ENCODE data around the gene DIAPH1. TPM values are rescaled to one million over a fixed set of nuclear protein-coding genes. Genes with fewer than 3 reads are reported as not detected.
A peak's percentile ranks its signal among the peaks of the same experiment; 100 is the strongest.

Gene DIAPH1
- total and polyA plus RNA-seq, 8 donors = 18.0 to 181 (median 76.6) TPM

- peaks cover 0 to 35% (median 6%) of the 10 kb centered on the region in 4 donors for H3K4me1 ChIP-seq
- 85 to 90% (median 90%) methylated on average over 8 of the region's 8 CpGs for WGBS, 5 donors
- no peaks in the 10 kb centered on the region for H3K27me3 ChIP-seq
- H3K9me3 ChIP-seq = no peaks in the 10 kb centered on the region
- H3K27ac ChIP-seq = peak overlapping the region in 1 of 5 donors; percentile 5
- H3K36me3 ChIP-seq = peaks cover 13 to 70% (median 49%) of the 10 kb centered on the region in 4 donors
- DNase-seq = no peak
- TF ChIP-seq POLR2AphosphoS5 (IDR thresholded peaks at IDR 0.05) (no peak), POLR2A (IDR thresholded peaks at IDR 0.05) (no peak), EP300 (IDR thresholded peaks at IDR 0.05) (no peak), CTCF (IDR thresholded peaks at IDR 0.05) (no peak)
- intact Hi-C loops (cut with DNase I; ENCODE audit: low total_unique reads) = no loop called here
- H3K4me3 ChIP-seq = no peak overlapping the region
Measured at GRCh38 chr5:141565826-141566570, 52.8 kb downstream of the DIAPH1 start.

GRCh38 chr5:141564216-141564692, 54.5 kb downstream of the DIAPH1 start:
- H3K27me3 ChIP-seq = no peaks in the 10 kb centered on the region
- H3K36me3 ChIP-seq = peaks cover 3 to 52% (median 32%) of the 10 kb centered on the region in 4 donors
- TF ChIP-seq POLR2AphosphoS5 (IDR thresholded peaks at IDR 0.05) (peak; percentile 34 to 93 (median 80)), POLR2A (IDR thresholded peaks at IDR 0.05) (no peak), CTCF (IDR thresholded peaks at IDR 0.05) (peak in 6 of 7 experiments; percentile 60 to 99 (median 92))
- H3K27ac ChIP-seq = peak overlapping the region; percentile 47 to 78 (median 61)
- peak; percentile 58 to 96 for DNase-seq
- no peak overlapping the region for H3K4me3 ChIP-seq
- H3K4me1 ChIP-seq = peaks cover 10 to 52% (median 21%) of the 10 kb centered on the region in 4 donors
- H3K9me3 ChIP-seq = no peaks in the 10 kb centered on the region
- WGBS, 5 donors = 20 to 32% (median 28%) methylated on average over 5 of the region's 5 CpGs
- intact Hi-C loops (cut with DNase I; ENCODE audit: low total_unique reads) = no loop called here

GRCh38 chr5:141560725-141561483, 57.9 kb downstream of the DIAPH1 start:
- H3K9me3 ChIP-seq = no peaks in the 10 kb centered on the region
- TF ChIP-seq EP300 (IDR thresholded peaks at IDR 0.05) = peak; percentile 71
- no peak for TF ChIP-seq POLR2A (IDR thresholded peaks at IDR 0.05)
- peak; percentile 59 to 75 (median 65) for TF ChIP-seq POLR2AphosphoS5 (IDR thresholded peaks at IDR 0.05)
- TF ChIP-seq CTCF (IDR thresholded peaks at IDR 0.05) = peak in 5 of 7 experiments; percentile 53 to 91 (median 71)
- intact Hi-C loops (cut with DNase I; ENCODE audit: low total_unique reads) = no loop called here
- peak overlapping the region in 4 of 5 donors; percentile 78 to 86 (median 82) for H3K27ac ChIP-seq
- no peaks in the 10 kb centered on the region for H3K27me3 ChIP-seq
- WGBS, 5 donors = 32 to 54% (median 36%) methylated on average over 9 of the region's 9 CpGs
- peaks cover 10 to 57% (median 29%) of the 10 kb centered on the region in 4 donors for H3K4me1 ChIP-seq
- H3K4me3 ChIP-seq = no peak overlapping the region
- H3K36me3 ChIP-seq = peaks cover 0 to 41% (median 18%) of the 10 kb centered on the region in 4 donors
- peak; percentile 57 to 97 for DNase-seq

GRCh38 chr5:141560151-141560550, 58.6 kb downstream of the DIAPH1 start:
- peak in 1 of 2 donors; percentile 70 for DNase-seq
- peak overlapping the region; percentile 59 to 86 (median 81) for H3K27ac ChIP-seq
- TF ChIP-seq CTCF (IDR thresholded peaks at IDR 0.05) = no peak
- no peak for TF ChIP-seq POLR2AphosphoS5 (IDR thresholded peaks at IDR 0.05)
- no peak for TF ChIP-seq EP300 (IDR thresholded peaks at IDR 0.05)
- no peak for TF ChIP-seq POLR2A (IDR thresholded peaks at IDR 0.05)
- H3K4me1 ChIP-seq = peaks cover 10 to 62% (median 29%) of the 10 kb centered on the region in 4 donors
- intact Hi-C loops (cut with DNase I; ENCODE audit: low total_unique reads) = no loop called here
- no peaks in the 10 kb centered on the region for H3K9me3 ChIP-seq
- peaks cover 0 to 39% (median 15%) of the 10 kb centered on the region in 4 donors for H3K36me3 ChIP-seq
- H3K4me3 ChIP-seq = no peak overlapping the region
- no peaks in the 10 kb centered on the region for H3K27me3 ChIP-seq
